Fibroblast of lung (primary cell): ENCODE results near the gene HEXIM1.

Experiments
- EZH2 ChIP-seq: IDR thresholded peaks from 2 replicates; pipeline ENCODE4 v1.5.1; 2012; ENCODE audit warnings: low read length, control low read depth, mild to moderate bottlenecking; ENCODE audit errors: missing control alignments
- TF ChIP-seq, protein P1 (sequence below), 2 donors: IDR thresholded peaks in 1 of 2; conservative IDR thresholded peaks in 1 of 2; 1 replicate in 1 of 2; 2 replicates in 1 of 2; pipeline ENCODE4 v1.5.1; 2011 to 2012; ENCODE audit warnings: low read length in 2 of 2, control low read depth in 1 of 2, inconsistent platforms in 1 of 2, low read depth in 1 of 2, mild to moderate bottlenecking in 1 of 2

DNA sequence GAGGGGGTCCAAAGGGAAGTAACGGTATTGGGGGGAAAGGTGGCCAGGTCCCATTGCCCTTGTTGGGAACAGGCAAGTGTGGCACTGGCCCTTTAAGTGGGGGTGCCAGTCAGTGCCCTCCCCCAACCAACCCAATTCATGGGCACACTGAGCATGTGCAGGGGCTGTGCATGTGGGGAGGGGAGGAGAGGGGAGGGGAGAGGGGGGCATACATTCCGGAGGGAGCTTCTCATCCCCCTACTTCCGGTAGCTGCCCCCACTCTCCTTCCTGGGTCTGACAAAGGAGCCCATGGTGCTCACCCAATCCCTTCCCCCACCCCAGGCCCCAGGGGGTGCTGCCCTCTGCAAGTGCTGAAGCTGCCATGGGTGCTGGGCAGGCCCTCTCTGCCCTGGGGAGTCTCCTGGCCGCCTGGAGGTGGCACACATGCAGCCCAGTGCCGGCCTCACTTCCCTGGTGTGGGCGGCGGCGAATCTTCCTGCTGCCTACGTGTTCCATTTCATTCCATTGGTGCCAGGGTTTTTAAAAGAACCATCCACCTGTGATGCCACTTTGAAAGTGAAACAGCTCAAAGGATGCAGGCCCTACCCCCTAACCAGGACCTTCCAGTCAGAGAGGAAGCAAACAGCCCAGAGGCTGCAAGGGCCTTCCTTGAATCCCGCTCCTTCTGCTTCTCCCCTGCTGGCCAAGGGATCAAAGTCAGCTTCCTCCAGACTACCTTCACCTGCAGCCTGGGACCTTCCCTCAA is 24.4 kb downstream of the HEXIM1 start:
- TF ChIP-seq, protein P1, sequence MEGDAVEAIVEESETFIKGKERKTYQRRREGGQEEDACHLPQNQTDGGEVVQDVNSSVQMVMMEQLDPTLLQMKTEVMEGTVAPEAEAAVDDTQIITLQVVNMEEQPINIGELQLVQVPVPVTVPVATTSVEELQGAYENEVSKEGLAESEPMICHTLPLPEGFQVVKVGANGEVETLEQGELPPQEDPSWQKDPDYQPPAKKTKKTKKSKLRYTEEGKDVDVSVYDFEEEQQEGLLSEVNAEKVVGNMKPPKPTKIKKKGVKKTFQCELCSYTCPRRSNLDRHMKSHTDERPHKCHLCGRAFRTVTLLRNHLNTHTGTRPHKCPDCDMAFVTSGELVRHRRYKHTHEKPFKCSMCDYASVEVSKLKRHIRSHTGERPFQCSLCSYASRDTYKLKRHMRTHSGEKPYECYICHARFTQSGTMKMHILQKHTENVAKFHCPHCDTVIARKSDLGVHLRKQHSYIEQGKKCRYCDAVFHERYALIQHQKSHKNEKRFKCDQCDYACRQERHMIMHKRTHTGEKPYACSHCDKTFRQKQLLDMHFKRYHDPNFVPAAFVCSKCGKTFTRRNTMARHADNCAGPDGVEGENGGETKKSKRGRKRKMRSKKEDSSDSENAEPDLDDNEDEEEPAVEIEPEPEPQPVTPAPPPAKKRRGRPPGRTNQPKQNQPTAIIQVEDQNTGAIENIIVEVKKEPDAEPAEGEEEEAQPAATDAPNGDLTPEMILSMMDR (conservative IDR thresholded peaks at IDR 0.05 in 1 of 2, IDR thresholded peaks at IDR 0.05 in 1 of 2; ENCODE audit: low read depth in 1 of 2, low read length in 2 of 2), result no peak
- no peak for TF ChIP-seq EZH2
